IMR-90 (cell line): ENCODE measurements around the gene DOCK6. TPM values are rescaled to one million over a fixed set of nuclear protein-coding genes. Genes with fewer than 3 reads are reported as not detected.

Experiments used
- ATAC-seq: fragments of 200-7000 bp; cut with Tn5 transposase; 2 replicates; pipeline ENCODE4 v1.9.1; 2020; ENCODE audit warnings: low read depth, mild to moderate bottlenecking, moderate library complexity
- BruUV-seq: library from RNA; stranded (reverse); fragments of 400-500 nt; replicated peaks from 2 replicates; lab custom pipeline; 2021; lab: Mats Ljungman, UMichigan
- CTCF ChIA-PET: fragments of 300-600 bp; formaldehyde crosslinking; extraction: SDS; loops from one replicate; lab custom pipeline; 2021; ENCODE audit warnings: antibody characterized with exemption; lab: Yijun Ruan, JAX
- POLR2A ChIA-PET: fragments of 300-600 bp; sonication (Branson Sonifier 250); formaldehyde crosslinking; loops from one replicate; lab custom pipeline; 2022; ENCODE audit warnings: antibody characterized with exemption; ENCODE audit not compliant: unreplicated experiment; lab: Charles Lee
- DNase-seq: peaks from one replicate; pipeline ENCODE4 v3.0.0; 2013
- H2AFZ ChIP-seq: replicated peaks from 2 replicates; pipeline ENCODE3; 2013; ENCODE audit warnings: low read length, mild to moderate bottlenecking; ENCODE audit not compliant: poor library complexity
- H2AK5ac ChIP-seq: 2 replicates; pipeline ENCODE4 v1.6.1; 2013; ENCODE audit warnings: low read depth, low read length, inconsistent platforms
- H2AK9ac ChIP-seq: replicated peaks from 2 replicates; pipeline ENCODE3; 2013; ENCODE audit warnings: mild to moderate bottlenecking, low read depth, low read length, moderate library complexity; ENCODE audit not compliant: poor library complexity
- H2BK120ac ChIP-seq: 2 replicates; pipeline ENCODE4 v1.6.1; 2013; ENCODE audit warnings: low read depth, low read length, inconsistent platforms
- H2BK15ac ChIP-seq: 3 replicates; pipeline ENCODE4 v1.6.1; 2013; ENCODE audit warnings: low read depth, low read length, inconsistent platforms
- H2BK20ac ChIP-seq: 2 replicates; pipeline ENCODE4 v1.6.1; 2013; ENCODE audit warnings: low read depth, mild to moderate bottlenecking, inconsistent platforms, low read length, moderate library complexity
- H2BK5ac ChIP-seq: 2 replicates; pipeline ENCODE4 v1.6.1; 2013; ENCODE audit warnings: mild to moderate bottlenecking, low read depth, low read length, inconsistent platforms; ENCODE audit not compliant: poor library complexity, severe bottlenecking
- H3K14ac ChIP-seq: replicated peaks from 2 replicates; pipeline ENCODE4 v1.6.1; 2013; ENCODE audit warnings: low read depth, low read length, inconsistent platforms
- H3K18ac ChIP-seq: 2 replicates; pipeline ENCODE4 v1.6.1; 2013; ENCODE audit warnings: low read depth, low read length, control low read depth
- H3K23ac ChIP-seq: 2 replicates; pipeline ENCODE4 v1.6.1; 2013; ENCODE audit warnings: low read depth, low read length, inconsistent platforms
- H3K27ac ChIP-seq: 2 replicates; pipeline ENCODE4 v1.5.1; 2013; ENCODE audit warnings: mild to moderate bottlenecking, control low read depth, low read length; ENCODE audit not compliant: insufficient read depth
- H3K27me3 ChIP-seq: 2 replicates; pipeline ENCODE4 v1.6.1; 2013; ENCODE audit warnings: low read length; ENCODE audit not compliant: control insufficient read depth, insufficient read depth
- H3K36me3 ChIP-seq: 2 replicates; pipeline ENCODE4 v1.6.1; 2013; ENCODE audit warnings: low read length, mixed read lengths; ENCODE audit not compliant: control insufficient read depth, insufficient read depth
- H3K4ac ChIP-seq: 2 replicates; pipeline ENCODE4 v1.6.1; 2013; ENCODE audit warnings: low read depth, low read length, inconsistent platforms
- H3K4me1 ChIP-seq: 2 replicates; pipeline ENCODE4 v1.6.1; 2013; ENCODE audit warnings: low read length, mixed read lengths; ENCODE audit not compliant: control insufficient read depth, insufficient read depth
- H3K4me2 ChIP-seq: 2 replicates; pipeline ENCODE4 v1.6.1; 2013; ENCODE audit warnings: low read depth, mild to moderate bottlenecking, control low read depth, low read length, moderate library complexity
- H3K4me3 ChIP-seq: 2 replicates; pipeline ENCODE4 v1.5.1; 2013; ENCODE audit warnings: low read depth, mild to moderate bottlenecking, control low read depth, low read length, moderate library complexity; ENCODE audit not compliant: insufficient read depth
- H3K56ac ChIP-seq: 2 replicates; pipeline ENCODE4 v1.6.1; 2013; ENCODE audit warnings: low read length, inconsistent platforms; ENCODE audit not compliant: insufficient read depth; ENCODE audit errors: extremely low read depth
- H3K79me1 ChIP-seq, 2 experiments: 2 replicates each; pipeline ENCODE4 v1.6.1; 2013; ENCODE audit warnings: low read length in 2 of 2, inconsistent platforms in 1 of 2, low read depth in 1 of 2
- H3K9ac ChIP-seq: 2 replicates; pipeline ENCODE4 v1.6.1; 2013; ENCODE audit warnings: low read depth, low read length, control low read depth
- H3K9me1 ChIP-seq: 2 replicates; pipeline ENCODE4 v1.6.1; 2013; ENCODE audit warnings: low read length, inconsistent platforms; ENCODE audit not compliant: insufficient read depth
- H3K9me3 ChIP-seq: 2 replicates; pipeline ENCODE4 v1.6.1; 2013; ENCODE audit warnings: low read length; ENCODE audit not compliant: control insufficient read depth, insufficient read depth
- H4K20me1 ChIP-seq: 2 replicates; pipeline ENCODE4 v1.6.1; 2013; ENCODE audit warnings: low read length, inconsistent platforms; ENCODE audit not compliant: insufficient read depth
- H4K5ac ChIP-seq: 2 replicates; pipeline ENCODE4 v1.6.1; 2013; ENCODE audit warnings: mild to moderate bottlenecking, low read depth, low read length, control low read depth
- H4K8ac ChIP-seq, 2 experiments: 2 replicates each; pipeline ENCODE4 v1.6.1; 2013; ENCODE audit warnings: low read depth in 2 of 2, low read length in 2 of 2, control low read depth in 1 of 2, inconsistent platforms in 1 of 2
- H4K91ac ChIP-seq: 2 replicates; pipeline ENCODE4 v1.6.1; 2013; ENCODE audit warnings: low read depth, low read length, inconsistent platforms; ENCODE audit not compliant: insufficient read depth
- BHLHE40 ChIP-seq: fragments of 150-350 bp; IDR thresholded peaks from 2 replicates; pipeline ENCODE4 v1.6.1; 2016; ENCODE audit warnings: mild to moderate bottlenecking, low read depth, low read length
- CEBPB ChIP-seq: IDR thresholded peaks from 2 replicates; pipeline ENCODE4 v1.6.1; 2012; ENCODE audit warnings: low read depth, low read length, improper control_type of control experiment
- CHD1 ChIP-seq: IDR thresholded peaks from 2 replicates; pipeline ENCODE4 v1.6.1; 2012; ENCODE audit warnings: low read depth, low read length, improper control_type of control experiment
- CTCF ChIP-seq: conservative IDR thresholded peaks from 2 replicates; pipeline ENCODE4 v1.5.1; 2012; ENCODE audit warnings: mild to moderate bottlenecking, low read depth, low read length, improper control_type of control experiment
- ELK1 ChIP-seq: fragments of 150-350 bp; IDR thresholded peaks from 2 replicates; pipeline ENCODE4 v1.6.1; 2016; ENCODE audit warnings: low read depth, mild to moderate bottlenecking, low read length, moderate library complexity, borderline replicate concordance
- FOS ChIP-seq: fragments of 150-350 bp; IDR thresholded peaks from 2 replicates; pipeline ENCODE4 v1.6.1; 2016; ENCODE audit warnings: low read depth, low read length
- MAFK ChIP-seq: IDR thresholded peaks from 2 replicates; pipeline ENCODE4 v1.6.1; 2012; ENCODE audit warnings: low read depth, low read length, improper control_type of control experiment
- MAZ ChIP-seq: IDR thresholded peaks from 2 replicates; pipeline ENCODE4 v1.6.1; 2012; ENCODE audit warnings: low read depth, mild to moderate bottlenecking, low read length, improper control_type of control experiment, moderate library complexity, borderline replicate concordance
- MXI1 ChIP-seq: IDR thresholded peaks from 2 replicates; pipeline ENCODE4 v1.6.1; 2012; ENCODE audit warnings: low read depth, mild to moderate bottlenecking, low read length, moderate library complexity, borderline replicate concordance
- POLR2A ChIP-seq: IDR thresholded peaks from 2 replicates; pipeline ENCODE4 v1.6.1; 2012; ENCODE audit warnings: mild to moderate bottlenecking, low read depth, low read length
- RAD21 ChIP-seq: IDR thresholded peaks from 2 replicates; pipeline ENCODE4 v1.6.1; 2012; ENCODE audit warnings: low read length, improper control_type of control experiment
- RCOR1 ChIP-seq: IDR thresholded peaks from 2 replicates; pipeline ENCODE4 v1.6.1; 2012; ENCODE audit warnings: mild to moderate bottlenecking, low read length, improper control_type of control experiment; ENCODE audit not compliant: insufficient replicate concordance
- RFX5 ChIP-seq: IDR thresholded peaks from 2 replicates; pipeline ENCODE4 v1.8.0; 2012; ENCODE audit warnings: low read depth, mild to moderate bottlenecking, low read length, moderate library complexity
- SMC3 ChIP-seq: fragments of 150-350 bp; IDR thresholded peaks from 2 replicates; pipeline ENCODE4 v1.6.1; 2016; ENCODE audit warnings: low read depth, mild to moderate bottlenecking, antibody characterized with exemption, low read length, moderate library complexity
- USF2 ChIP-seq: fragments of 150-350 bp; IDR thresholded peaks from 2 replicates; pipeline ENCODE4 v1.6.1; 2017; ENCODE audit warnings: mild to moderate bottlenecking, antibody characterized with exemption, low read length, low read depth
- WGBS, 2 experiments: methylation state at CpG; one replicate each; pipeline versions ENCODE4 v1.1.5 to v1.1.7; 2013; ENCODE audit warnings: missing lambda C conversion rate in 2 of 2; ENCODE audit not compliant: insufficient read length in 1 of 2; ENCODE audit errors: extremely low coverage in 2 of 2; 5-methylcytosine and 5-hydroxymethylcytosine counted together
- dilution Hi-C: fragments of 300-500 bp; cut with HindIII; formaldehyde crosslinking; loops from one replicate; pipeline ENCODE4 v1.14.3; 2018; ENCODE audit warnings: low sequenced_read_pairs; ENCODE audit not compliant: unreplicated experiment
- in situ Hi-C: fragments of 300-500 bp; cut with MboI; formaldehyde crosslinking; loops from 3 replicates; pipeline ENCODE4 v1.14.3; 2019; ENCODE audit warnings: low sequenced_read_pairs, inconsistent platforms, mixed read lengths
- intact Hi-C: fragments of 100-400 bp; cut with micrococcal nuclease; formaldehyde crosslinking; loops from 2 replicates; pipeline ENCODE4 v1.10.0; 2022
- polyA plus RNA-seq, 3 experiments: library from polyadenylated mRNA; depleted of rRNA; stranded (reverse); fragments of >200 nt; gene quantifications; 2 replicates each; pipeline ENCODE4 v1.2.3, GENCODE V29; 2012; ENCODE audit warnings: low replicate concordance in 1 of 3
- total RNA-seq: library from RNA; depleted of rRNA; stranded (reverse); fragments of >200 nt; gene quantifications from 2 replicates; pipeline ENCODE4 v1.2.3, GENCODE V29; 2012

The DOCK6 gene
- total and polyA plus RNA-seq, 2 of the 4 experiments (the other 2 are of a cell fraction): 5.0 to 18.4 TPM

GRCh38 chr19:11281356-11282049 is 19.2 kb upstream of the DOCK6 start:
- dilution Hi-C loops: no loop called here
- DNase-seq: no peak
- no peaks in the 10 kb centered on the region for H3K9me3 ChIP-seq
- no peak for TF ChIP-seq USF2
- no peak for TF ChIP-seq CEBPB
- TF ChIP-seq FOS: no peak
- TF ChIP-seq CTCF: no peak
- no peak for TF ChIP-seq CHD1
- no peak for TF ChIP-seq RCOR1
- TF ChIP-seq BHLHE40: no peak
- TF ChIP-seq SMC3: no peak
- TF ChIP-seq RAD21: no peak
- TF ChIP-seq ELK1: no peak
- no peak for TF ChIP-seq POLR2A
- no peak for TF ChIP-seq RFX5
- no peak for TF ChIP-seq MAFK
- TF ChIP-seq MXI1: no peak
- TF ChIP-seq MAZ: no peak

More at GRCh38 chr19:11281356-11282049, 19.2 kb upstream of the DOCK6 start:
- no peaks in the 10 kb centered on the region for H4K20me1 ChIP-seq
- H3K27ac ChIP-seq: no peak overlapping the region
- H2AFZ ChIP-seq: no peak overlapping the region
- no peak overlapping the region for H2BK15ac ChIP-seq
- H3K56ac ChIP-seq: no peak overlapping the region
- intact Hi-C loops (no loop called here), in situ Hi-C loops (no loop called here)
- H3K23ac ChIP-seq: 0 out of 2 replicates have a peak overlapping the region, but pooled peaks have one; percentile 42
- WGBS, 2 experiments: 11% methylated on average over 1 of the region's 11 CpGs; no CpG with 5 or more reads in 1 of the 2 experiments
- ChIA-PET POLR2A (interaction anchor here (0.5 kb wide), 1 partner anchor 8 kb away, joined by 3 read pairs; no protein-coding TSS in a partner anchor), CTCF (interaction anchor here (1.3 kb wide), 1 partner anchor 12 kb away, joined by 5 read pairs; no protein-coding TSS in a partner anchor)
- H3K4me2 ChIP-seq: no peak overlapping the region
- H2BK120ac ChIP-seq: no peak overlapping the region
- H4K91ac ChIP-seq: no peak overlapping the region
- no peak overlapping the region for H2AK5ac ChIP-seq
- H3K36me3 ChIP-seq: no peaks in the 10 kb centered on the region
- no peaks in the 10 kb centered on the region for H3K4me1 ChIP-seq
- no peaks in the 10 kb centered on the region for H3K79me1 ChIP-seq
- H3K9me1 ChIP-seq: no peaks in the 10 kb centered on the region
- H3K14ac ChIP-seq: no peak overlapping the region
- H2AK9ac ChIP-seq: no peak overlapping the region
- BruUV-seq: no TSS peak
- no peak overlapping the region for H4K8ac ChIP-seq
- 0 out of 2 replicates have a peak, but pooled peaks have one; percentile 42 for ATAC-seq
- no peak overlapping the region for H3K18ac ChIP-seq
- H2BK5ac ChIP-seq: no peak overlapping the region
- H4K5ac ChIP-seq: no peak overlapping the region
- H3K27me3 ChIP-seq: peaks cover 5% of the 10 kb centered on the region
- H2BK20ac ChIP-seq: no peak overlapping the region
- no peak overlapping the region for H3K4me3 ChIP-seq
- no peak overlapping the region for H3K9ac ChIP-seq
- no peak overlapping the region for H3K4ac ChIP-seq
